CD14-positive monocyte (primary cell): ENCODE data around the gene BANP. TPM values are rescaled to one million over a fixed set of nuclear protein-coding genes. Genes with fewer than 3 reads are reported as not detected.
"Not testable (repeated sequence)": the region's sequence is repeated elsewhere in the genome, so short reads cannot be mapped to it uniquely, and the experiment has no call there.

Source experiments
- DNase-seq, 3 donors: peaks; one replicate each; pipeline ENCODE4 v3.0.0-alpha.2; 2011 to 2022
- H2AFZ ChIP-seq: 2 replicates; pipeline ENCODE4 v1.6.0; 2012; ENCODE audit warnings: mild to moderate bottlenecking, low read depth, low read length, inconsistent platforms; ENCODE audit not compliant: insufficient read depth, poor library complexity, severe bottlenecking
- H3K27ac ChIP-seq, 2 donors: 1 replicate in 1 of 2; 2 replicates in 1 of 2; pipeline ENCODE4 v1.5.1; 2012 to 2013; ENCODE audit warnings: low read length in 2 of 2, control low read depth in 1 of 2, inconsistent platforms in 1 of 2, low read depth in 1 of 2, mild to moderate bottlenecking in 1 of 2
- H3K27me3 ChIP-seq, 2 donors: one replicate each; pipeline versions ENCODE4 v1.6.0 to v1.6.1; 2011 to 2013; ENCODE audit warnings: low read length in 2 of 2; ENCODE audit not compliant: control insufficient read depth in 2 of 2, insufficient read depth in 2 of 2
- H3K36me3 ChIP-seq, 2 donors: replicated peaks in 1 of 2; 1 replicate in 1 of 2; 2 replicates in 1 of 2; pipeline versions ENCODE4 v1.5.1 to v1.6.1; 2012 to 2013; ENCODE audit warnings: low read length in 2 of 2, control low read depth in 1 of 2, inconsistent platforms in 1 of 2, mild to moderate bottlenecking in 1 of 2; ENCODE audit not compliant: insufficient read depth in 2 of 2, control insufficient read depth in 1 of 2
- H3K4me1 ChIP-seq, 2 donors: 1 replicate in 1 of 2; 2 replicates in 1 of 2; pipeline versions ENCODE4 v1.5.1 to v1.6.1; 2012 to 2013; ENCODE audit warnings: low read length in 2 of 2, control low read depth in 1 of 2, inconsistent platforms in 1 of 2, mild to moderate bottlenecking in 1 of 2, moderate library complexity in 1 of 2; ENCODE audit not compliant: insufficient read depth in 2 of 2, control insufficient read depth in 1 of 2
- H3K4me2 ChIP-seq: replicated peaks from 2 replicates; pipeline ENCODE3; 2012; ENCODE audit warnings: low read length, moderate library complexity, mild to moderate bottlenecking; ENCODE audit not compliant: poor library complexity, severe bottlenecking; ENCODE audit errors: extremely low read depth
- H3K4me3 ChIP-seq, 3 experiments: fragments of 200-600 bp in 1 of 3; sonication (generic) in 1 of 3; replicated peaks in 1 of 3; 1 replicate in 2 of 3; 2 replicates in 1 of 3; pipeline ENCODE4 v1.5.1; 2011 to 2013; ENCODE audit warnings: low read length in 3 of 3, mild to moderate bottlenecking in 3 of 3, control low read depth in 2 of 3, low read depth in 2 of 3, inconsistent platforms in 1 of 3, moderate library complexity in 1 of 3
- H3K79me2 ChIP-seq: 2 replicates; pipeline ENCODE4 v1.6.0; 2012; ENCODE audit warnings: mild to moderate bottlenecking, control low read depth, inconsistent platforms, low read length, moderate library complexity; ENCODE audit not compliant: insufficient read depth
- H3K9ac ChIP-seq: 2 replicates; pipeline ENCODE4 v1.6.0; 2017; ENCODE audit warnings: low read length, mild to moderate bottlenecking; ENCODE audit not compliant: insufficient read depth, poor library complexity, severe bottlenecking
- H3K9me3 ChIP-seq, 2 donors: replicated peaks in 1 of 2; 1 replicate in 1 of 2; 2 replicates in 1 of 2; pipeline versions ENCODE4 v1.5.1 to v1.6.1; 2012 to 2013; ENCODE audit warnings: low read length in 2 of 2, control low read depth in 1 of 2; ENCODE audit not compliant: control insufficient read depth in 1 of 2, insufficient read depth in 1 of 2
- H4K20me1 ChIP-seq: 2 replicates; pipeline ENCODE4 v1.6.0; 2012; ENCODE audit warnings: mild to moderate bottlenecking, low read length, control low read depth, moderate library complexity; ENCODE audit not compliant: insufficient read depth
- H3K27ac Mint-ChIP-seq, 7 donors: one replicate each; pipeline ENCODE4 v1.8.0; 2020; ENCODE audit warnings: mild to moderate bottlenecking in 7 of 7, mixed read lengths in 7 of 7, moderate library complexity in 6 of 7, inconsistent platforms in 2 of 7
- H3K27me3 Mint-ChIP-seq, 3 donors: one replicate each; pipeline ENCODE4 v1.8.0; 2021 to 2022; ENCODE audit warnings: low read depth in 3 of 3, mild to moderate bottlenecking in 3 of 3, mixed read lengths in 3 of 3, moderate library complexity in 3 of 3, inconsistent platforms in 1 of 3
- H3K36me3 Mint-ChIP-seq, 2 donors: one replicate each; pipeline ENCODE4 v1.8.0; 2020; ENCODE audit warnings: mixed read lengths in 2 of 2, inconsistent platforms in 1 of 2, mild to moderate bottlenecking in 1 of 2
- H3K4me1 Mint-ChIP-seq: one replicate; pipeline ENCODE4 v1.8.0; 2020; ENCODE audit warnings: mild to moderate bottlenecking, mixed read lengths
- H3K4me3 Mint-ChIP-seq, 2 donors: one replicate each; pipeline ENCODE4 v1.8.0; 2020; ENCODE audit warnings: mild to moderate bottlenecking in 2 of 2, mixed read lengths in 2 of 2, moderate library complexity in 1 of 2
- H3K9me3 Mint-ChIP-seq, 7 donors: one replicate each; pipeline ENCODE4 v1.8.0; 2020 to 2022; ENCODE audit warnings: mixed read lengths in 7 of 7, mild to moderate bottlenecking in 6 of 7, moderate library complexity in 6 of 7, inconsistent platforms in 2 of 7
- WGBS: methylation state at CpG from one replicate; pipeline ENCODE4 v1.1.5; 2013; ENCODE audit warnings: missing lambda C conversion rate; ENCODE audit not compliant: insufficient coverage; 5-methylcytosine and 5-hydroxymethylcytosine counted together
- intact Hi-C, 2 donors: fragments of 100-400 bp; cut with micrococcal nuclease; formaldehyde crosslinking; loops; one replicate each; pipeline versions ENCODE4 v1.15.0 to v1.15.1; 2023
- polyA plus RNA-seq, 3 donors: library from polyadenylated mRNA; depleted of rRNA in 1 of 3; unstranded in 2 of 3; stranded (reverse) in 1 of 3; fragments of 300-500 nt in 2 of 3; fragments of >200 nt in 1 of 3; fragmentation: Illumina TruSeq in 2 of 3; gene quantifications; 1 replicate in 2 of 3; 2 replicates in 1 of 3; pipeline ENCODE4 v1.2.3, GENCODE V29; 2012 to 2021
- TF ChIP-seq, protein P1 (sequence below): fragments of 200-600 bp; IDR thresholded peaks from one replicate; pipeline ENCODE4 v1.8.0; 2022; ENCODE audit warnings: antibody characterized with exemption, mild to moderate bottlenecking

The BANP gene
- polyA plus RNA-seq, 3 donors = 10.1 to 40.9 (median 11.7) TPM

GRCh38 chr16:87908101-87908500 is 43.1 kb upstream of the BANP start:
- intact Hi-C loops = loop anchor here (2.0 to 5.0 kb wide), 5 partner anchors 36 to 129 kb away; no protein-coding TSS in a partner anchor
- H3K9me3 Mint-ChIP-seq = not testable (repeated sequence)
- H3K27ac Mint-ChIP-seq = peak overlapping the region in 1 of 7 donors; percentile 21

GRCh38 chr16:87909203-87909935 is 41.9 kb upstream of the BANP start:
- not testable (repeated sequence) for H3K27ac ChIP-seq, H3K4me2 ChIP-seq, H2AFZ ChIP-seq, H3K79me2 ChIP-seq, H4K20me1 ChIP-seq, H3K27ac Mint-ChIP-seq, H3K9me3 ChIP-seq, H3K27me3 ChIP-seq, H3K36me3 Mint-ChIP-seq, H3K36me3 ChIP-seq, H3K4me1 Mint-ChIP-seq, H3K4me1 ChIP-seq, H3K9ac ChIP-seq, H3K4me3 ChIP-seq, H3K9me3 Mint-ChIP-seq
- DNase-seq = peak; percentile 63 to 71 (median 64)
- peaks cover 12 to 23% (median 20%) of the 10 kb centered on the region in 3 donors for H3K27me3 Mint-ChIP-seq
- H3K4me3 Mint-ChIP-seq = peak overlapping the region in 1 of 2 donors; percentile 11
- intact Hi-C loops = loop anchor here (1.0 to 5.0 kb wide), 6 partner anchors 37 to 131 kb away; no protein-coding TSS in a partner anchor
- 40% methylated on average over 34 of the region's 36 CpGs for WGBS
- TF ChIP-seq, protein P1, sequence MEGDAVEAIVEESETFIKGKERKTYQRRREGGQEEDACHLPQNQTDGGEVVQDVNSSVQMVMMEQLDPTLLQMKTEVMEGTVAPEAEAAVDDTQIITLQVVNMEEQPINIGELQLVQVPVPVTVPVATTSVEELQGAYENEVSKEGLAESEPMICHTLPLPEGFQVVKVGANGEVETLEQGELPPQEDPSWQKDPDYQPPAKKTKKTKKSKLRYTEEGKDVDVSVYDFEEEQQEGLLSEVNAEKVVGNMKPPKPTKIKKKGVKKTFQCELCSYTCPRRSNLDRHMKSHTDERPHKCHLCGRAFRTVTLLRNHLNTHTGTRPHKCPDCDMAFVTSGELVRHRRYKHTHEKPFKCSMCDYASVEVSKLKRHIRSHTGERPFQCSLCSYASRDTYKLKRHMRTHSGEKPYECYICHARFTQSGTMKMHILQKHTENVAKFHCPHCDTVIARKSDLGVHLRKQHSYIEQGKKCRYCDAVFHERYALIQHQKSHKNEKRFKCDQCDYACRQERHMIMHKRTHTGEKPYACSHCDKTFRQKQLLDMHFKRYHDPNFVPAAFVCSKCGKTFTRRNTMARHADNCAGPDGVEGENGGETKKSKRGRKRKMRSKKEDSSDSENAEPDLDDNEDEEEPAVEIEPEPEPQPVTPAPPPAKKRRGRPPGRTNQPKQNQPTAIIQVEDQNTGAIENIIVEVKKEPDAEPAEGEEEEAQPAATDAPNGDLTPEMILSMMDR = peak; percentile 90

More at GRCh38 chr16:87908101-87908500, 43.1 kb upstream of the BANP start:
- not testable (repeated sequence) for DNase-seq, H3K27ac ChIP-seq, H3K4me3 Mint-ChIP-seq, H3K27me3 ChIP-seq, H3K9me3 ChIP-seq, H3K36me3 ChIP-seq, H3K4me2 ChIP-seq, H3K36me3 Mint-ChIP-seq, H4K20me1 ChIP-seq, H3K79me2 ChIP-seq, H3K4me3 ChIP-seq, H3K4me1 ChIP-seq, H2AFZ ChIP-seq, H3K9ac ChIP-seq, H3K4me1 Mint-ChIP-seq
- peaks cover 12 to 23% (median 14%) of the 10 kb centered on the region in 3 donors for H3K27me3 Mint-ChIP-seq
- 99% methylated on average over 11 of the region's 11 CpGs for WGBS

DNA sequence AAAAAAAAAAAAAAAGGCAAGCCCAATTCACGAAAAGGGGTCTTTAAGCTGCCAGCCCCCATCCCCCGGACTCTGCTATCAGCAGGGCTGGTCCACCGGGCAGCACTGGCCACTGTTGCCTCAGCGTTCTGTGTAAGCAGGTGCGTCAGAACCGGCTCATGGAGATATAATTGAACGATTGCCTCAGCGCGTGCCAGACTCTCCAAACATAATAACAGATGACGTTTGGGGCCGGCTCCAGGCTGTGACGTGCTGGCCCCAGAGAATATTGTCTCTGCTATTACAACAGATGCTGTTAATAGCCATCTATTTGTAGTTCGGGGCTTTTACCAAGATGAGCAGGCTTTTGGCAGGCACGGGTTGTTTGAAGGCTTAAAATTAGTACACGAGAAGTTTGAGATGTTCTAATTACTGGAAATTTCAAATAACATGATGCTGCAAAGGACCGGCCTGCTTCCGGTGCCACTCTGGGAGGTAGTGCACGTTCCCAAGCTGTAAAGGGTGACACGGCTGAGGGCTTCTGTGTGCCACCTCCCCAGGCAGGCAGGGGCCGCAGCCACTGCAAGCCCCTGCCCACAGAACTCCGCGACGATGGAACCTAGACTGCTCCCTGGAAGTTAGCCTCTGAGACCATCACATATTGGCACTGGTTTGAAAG is 40.0 kb upstream of the BANP start:
- H3K4me3 ChIP-seq, H3K27me3 ChIP-seq, H3K36me3 ChIP-seq, H3K9me3 ChIP-seq, DNase-seq, H3K4me3 Mint-ChIP-seq, H3K36me3 Mint-ChIP-seq, H2AFZ ChIP-seq, H3K79me2 ChIP-seq, H3K27ac Mint-ChIP-seq, H3K4me1 ChIP-seq, H3K4me2 ChIP-seq, H3K9ac ChIP-seq, intact Hi-C loops, H3K9me3 Mint-ChIP-seq, H3K4me1 Mint-ChIP-seq, H4K20me1 ChIP-seq, H3K27ac ChIP-seq: not testable (repeated sequence)
- WGBS = 99% methylated on average over 10 of the region's 23 CpGs
- peaks cover 14 to 26% (median 20%) of the 10 kb centered on the region in 3 donors for H3K27me3 Mint-ChIP-seq
